ENCODE results near the gene GPC6.

- TF ChIP-seq CTCF (IDR thresholded peaks at IDR 0.05; ENCODE audit: low read depth, low read length), result no peak
- TF ChIP-seq EZH2phosphoT487 (IDR thresholded peaks at IDR 0.05; ENCODE audit: low read depth), result no peak
Observed at GRCh38 chr13:94280845-94281244, 1054.2 kb downstream of the GPC6 start.
